GM18519 (cell line): ENCODE data around the gene MEI1.
"Not testable (repeated sequence)": the region's sequence is repeated elsewhere in the genome, so short reads cannot be mapped to it uniquely, and the experiment has no call there.

Experiments used
- ATAC-seq: cut with Tn5 transposase; IDR thresholded peaks from one replicate; pipeline ENCODE4 v1.9.1; 2021; ENCODE audit warnings: mild to moderate bottlenecking, moderate library complexity; ENCODE audit not compliant: unreplicated experiment, low FRiP score

MEI1 gene

GRCh38 chr22:41682033-41682807 is 17.1 kb upstream of the MEI1 start:
- no peak for ATAC-seq

- no peak for ATAC-seq
Observed at GRCh38 chr22:41683052-41683451, 16.3 kb upstream of the MEI1 start.

GRCh38 chr22:41683616-41684015 is 15.7 kb upstream of the MEI1 start:
- no peak for ATAC-seq

- no peak for ATAC-seq
Observed at GRCh38 chr22:41684194-41684593, 15.1 kb upstream of the MEI1 start.

GRCh38 chr22:41686890-41687289 is 12.4 kb upstream of the MEI1 start:
- not testable (repeated sequence) for ATAC-seq

- ATAC-seq = no peak
Observed at GRCh38 chr22:41687901-41688364, 11.4 kb upstream of the MEI1 start.

GRCh38 chr22:41688365-41689211 is 10.7 kb upstream of the MEI1 start, which contains the start of gene SNU13:
Gene SNU13 (minus strand): TSS chr22:41688867. CDS start chr22:41688796, 71 bp downstream.
- peak; percentile 85 for ATAC-seq

GRCh38 chr22:41690476-41690875 is 8.8 kb upstream of the MEI1 start:
- no peak for ATAC-seq

- ATAC-seq = no peak
Observed at GRCh38 chr22:41695211-41695610, 4.1 kb upstream of the MEI1 start.

- ATAC-seq = no peak
Observed at GRCh38 chr22:41696703-41697102, 2.6 kb upstream of the MEI1 start.

- no peak for ATAC-seq
Observed at GRCh38 chr22:41697126-41697775, 2.1 kb upstream of the MEI1 start.

GRCh38 chr22:41700108-41700364 is 733 bp downstream of the MEI1 start:
- no peak for ATAC-seq

GRCh38 chr22:41702763-41703162 is 3.5 kb downstream of the MEI1 start:
- no peak for ATAC-seq

- ATAC-seq = no peak
Observed at GRCh38 chr22:41709341-41709740, 10.0 kb downstream of the MEI1 start.

GRCh38 chr22:41713004-41713403 is 13.7 kb downstream of the MEI1 start:
- ATAC-seq = no peak

- ATAC-seq = no peak
Observed at GRCh38 chr22:41722496-41722895, 23.2 kb downstream of the MEI1 start.

- ATAC-seq = no peak
Observed at GRCh38 chr22:41725510-41726110, 26.3 kb downstream of the MEI1 start.

GRCh38 chr22:41731609-41732008 is 32.3 kb downstream of the MEI1 start:
- ATAC-seq = no peak

GRCh38 chr22:41732096-41732772 is 32.9 kb downstream of the MEI1 start:
- ATAC-seq = no peak

- ATAC-seq = not testable (repeated sequence)
Observed at GRCh38 chr22:41733241-41733640, 33.9 kb downstream of the MEI1 start.
